Myometrial cell (primary cell): Measurements from ENCODE around the gene RHBDL3. TPM values are rescaled to one million over a fixed set of nuclear protein-coding genes. Genes with fewer than 3 reads are reported as not detected.

ENCODE experiments used
- total RNA-seq: library from RNA; depleted of rRNA; stranded (reverse); fragments of >200 nt; gene quantifications from 2 replicates; pipeline ENCODE4 v1.2.3, GENCODE V29; 2015

Gene RHBDL3
- under 0.01 TPM in 1 of 2 replicates, not detected in the other for total RNA-seq

DNA sequence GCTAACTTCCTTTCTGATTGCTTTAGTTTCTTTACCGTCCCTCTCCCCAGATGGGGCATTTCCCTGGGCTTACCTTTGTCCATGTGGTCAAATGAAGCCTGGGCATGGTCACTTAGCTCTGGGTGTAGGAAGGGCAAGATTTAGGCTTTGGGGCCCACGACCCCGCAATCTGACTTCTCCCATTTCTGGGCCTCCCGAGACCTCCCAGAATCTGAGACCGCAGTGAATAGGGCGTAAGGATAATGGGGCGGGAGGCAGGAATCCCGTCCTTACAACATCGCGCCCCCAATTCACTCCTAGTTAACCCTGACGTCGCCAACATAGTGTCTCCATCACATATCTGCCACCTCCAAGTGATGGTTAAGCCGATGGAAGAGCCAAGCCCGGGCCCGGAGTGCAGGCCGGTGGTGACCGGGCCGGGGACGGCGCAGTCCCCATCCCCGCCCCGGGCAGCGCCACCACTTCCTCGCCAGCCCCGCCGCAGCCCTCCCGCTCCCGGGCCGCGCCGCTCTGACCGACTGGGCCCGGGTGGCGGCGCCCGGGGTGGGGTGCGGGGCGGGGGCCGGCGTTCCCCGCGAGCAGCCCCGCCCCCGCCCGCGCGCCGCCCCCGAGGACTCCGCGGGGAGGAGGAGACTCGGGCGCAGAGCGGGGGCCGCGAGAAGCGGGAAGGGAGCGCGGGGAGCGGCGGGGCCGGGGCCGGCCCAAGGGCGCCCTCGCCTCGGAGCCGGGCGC lies at the start of gene RHBDL3:
Gene RHBDL3, plus strand, starts transcription at position 641 of the 732 bp plus-strand sequence. CDS start 358 bp downstream, outside the sequence.

DNA sequence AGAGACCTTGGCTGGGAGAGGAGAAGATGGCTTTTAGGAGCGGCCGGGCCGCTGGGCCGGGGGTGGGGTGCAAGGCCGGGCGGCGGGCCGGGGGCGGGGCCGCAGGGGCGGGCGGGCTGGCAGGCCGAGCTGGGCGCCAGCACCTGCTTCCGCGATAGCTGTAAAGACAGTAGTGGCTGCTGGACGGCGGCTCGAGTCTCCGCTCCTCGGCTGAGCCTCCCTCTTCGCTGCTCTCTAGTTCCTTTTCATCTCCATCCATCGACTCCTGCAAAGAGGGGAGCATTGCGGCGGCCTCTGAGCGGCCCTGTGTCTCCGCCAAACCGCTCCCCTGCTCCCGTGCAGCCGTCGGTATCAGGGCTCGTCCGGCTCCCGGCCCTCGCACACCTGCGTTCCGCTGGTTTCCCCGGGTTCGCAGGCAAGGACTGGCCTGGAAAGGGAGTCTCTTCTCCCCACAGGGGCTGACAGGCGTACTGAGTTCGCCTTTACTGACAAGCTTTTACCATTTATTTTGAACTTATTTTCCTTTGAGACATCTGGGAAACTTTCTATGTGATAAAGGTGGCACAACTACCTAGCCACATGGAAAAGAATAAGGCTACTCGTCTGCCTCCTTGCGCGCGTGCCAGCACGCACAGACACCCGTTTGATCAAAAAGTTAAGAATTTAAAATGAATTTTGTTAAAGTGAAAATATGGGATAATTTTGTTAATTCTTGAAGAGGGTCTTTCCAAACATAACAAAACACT lies 76.4 kb downstream of the RHBDL3 start, which contains the start of gene C17orf75:
Gene C17orf75, minus strand, starts transcription at position 317 of the 746 bp plus-strand sequence. Its CDS starts 34 bp downstream, at position 283.

GRCh38 chr17:32349854-32350665 lies 84.4 kb downstream of the RHBDL3 start, which contains the start of gene ZNF207:
Gene ZNF207 (plus strand): TSS chr17:32350157. CDS start chr17:32350286, 129 bp downstream.

Other genes starting within 250 kb of the RHBDL3 start
- 22.2 and 32.6 TPM in 2 replicates for gene RHOT1, start 123.3 kb upstream of the RHBDL3 start, total RNA-seq
- 14.0 and 18.7 TPM in 2 replicates for gene C17orf75, start 76.3 kb downstream of the RHBDL3 start, total RNA-seq
- 96.6 and 100 TPM in 2 replicates for gene ZNF207, start 84.3 kb downstream of the RHBDL3 start, total RNA-seq
- gene PSMD11, start 178.7 kb downstream of the RHBDL3 start, total RNA-seq: 73.8 and 79.6 TPM in 2 replicates
- 0.58 and 0.89 TPM in 2 replicates for gene CDK5R1, start 221.2 kb downstream of the RHBDL3 start, total RNA-seq